GM12878 (cell line): Measurements from ENCODE around the gene MRPL21. TPM values are rescaled to one million over a fixed set of nuclear protein-coding genes. Genes with fewer than 3 reads are reported as not detected.

Experiments
- ATAC-seq: fragments of 200-7000 bp; cut with Tn5 transposase; 3 replicates; pipeline ENCODE4 v1.9.1; 2020; ENCODE audit warnings: mild to moderate bottlenecking, moderate library complexity
- BruUV-seq: library from RNA; stranded (reverse); fragments of 400-500 nt; replicated peaks from 2 replicates; lab custom pipeline; 2021; lab: Mats Ljungman, UMichigan
- CTCF ChIA-PET: fragments of 300-600 bp; sonication (Branson Sonifier 250); formaldehyde crosslinking; extraction: SDS; loops from one replicate; lab custom pipeline; 2021; ENCODE audit warnings: inconsistent platforms; lab: Yijun Ruan, JAX
- POLR2A ChIA-PET: fragments of 350-600 bp; formaldehyde crosslinking; extraction: SDS; loops from one replicate; lab custom pipeline; 2021; ENCODE audit warnings: inconsistent platforms; lab: Charles Lee
- RAD21 ChIA-PET: fragments of 300-600 bp; sonication (Branson Sonifier 250); formaldehyde crosslinking; loops from one replicate; lab custom pipeline; 2023; ENCODE audit warnings: antibody characterized with exemption; ENCODE audit not compliant: unreplicated experiment; lab: Charles Lee
- SMC1A ChIA-PET: fragments of 300-600 bp; sonication (Branson Sonifier 250); formaldehyde crosslinking; loops from one replicate; lab custom pipeline; 2023; ENCODE audit not compliant: unreplicated experiment, uncharacterized antibody; lab: Charles Lee
- DNase-seq: peaks from one replicate; pipeline ENCODE4 v3.0.0-alpha.2; 2011; ENCODE audit warnings: low read depth, low spot score
- FAIRE-seq: peaks from 3 replicates; lab custom pipeline; 2011; peaks lifted over from hg19 to GRCh38; lab: Jason Lieb, UNC
- H2AFZ ChIP-seq: 2 replicates; pipeline ENCODE4 v1.6.0; 2011; ENCODE audit warnings: low read depth, low read length, control low read depth; ENCODE audit not compliant: control insufficient read depth
- H3K27ac ChIP-seq: 2 replicates; pipeline ENCODE4 v1.5.1; 2011; ENCODE audit warnings: control low read depth; ENCODE audit not compliant: control insufficient read depth, insufficient read depth
- H3K27me3 ChIP-seq, 2 experiments: replicated peaks in 1 of 2; 2 replicates each; pipeline versions ENCODE4 v1.6.0 to v1.6.1; 2011; ENCODE audit warnings: low read length in 1 of 2; ENCODE audit not compliant: control insufficient read depth in 2 of 2, insufficient read depth in 2 of 2
- H3K36me3 ChIP-seq, 2 experiments: 2 replicates each; pipeline ENCODE4 v1.5.1; 2011; ENCODE audit warnings: low read length in 1 of 2; ENCODE audit not compliant: control insufficient read depth in 2 of 2, insufficient read depth in 2 of 2
- H3K4me1 ChIP-seq: 2 replicates; pipeline ENCODE4 v1.6.1; 2011; ENCODE audit warnings: mild to moderate bottlenecking, low read length, moderate library complexity, mixed read lengths; ENCODE audit not compliant: control insufficient read depth, insufficient read depth
- H3K4me2 ChIP-seq: 2 replicates; pipeline ENCODE4 v1.6.0; 2011; ENCODE audit warnings: control low read depth; ENCODE audit not compliant: control insufficient read depth, insufficient read depth
- H3K4me3 ChIP-seq: fragments of 200-600 bp; sonication (generic); 2 replicates; pipeline ENCODE4 v1.5.1; 2016
- H3K79me2 ChIP-seq: 2 replicates; pipeline ENCODE4 v1.6.0; 2011; ENCODE audit warnings: low read length; ENCODE audit not compliant: control insufficient read depth, insufficient read depth
- H3K9ac ChIP-seq: 2 replicates; pipeline ENCODE4 v1.8.0; 2011; ENCODE audit warnings: low read length, control low read depth, mixed read lengths; ENCODE audit not compliant: control insufficient read depth, insufficient read depth
- H3K9me3 ChIP-seq: replicated peaks from 3 replicates; pipeline ENCODE4 v1.5.1; 2011; ENCODE audit warnings: mild to moderate bottlenecking, low read length; ENCODE audit not compliant: control insufficient read depth, insufficient read depth
- H4K20me1 ChIP-seq: 2 replicates; pipeline ENCODE4 v1.6.0; 2011; ENCODE audit not compliant: control insufficient read depth, insufficient read depth
- ATF2 ChIP-seq: IDR thresholded peaks from 2 replicates; pipeline ENCODE4 v1.6.1; 2012; ENCODE audit warnings: low read length, inconsistent platforms
- BCL11A ChIP-seq: IDR thresholded peaks from 2 replicates; pipeline ENCODE4 v1.6.1; 2011; ENCODE audit warnings: low read depth, low read length
- BRCA1 ChIP-seq: IDR thresholded peaks from 2 replicates; pipeline ENCODE4 v1.6.1; 2011; ENCODE audit warnings: low read depth, low read length, improper control_type of control experiment
- CBX3 ChIP-seq: fragments of 200-600 bp; sonication (generic); IDR thresholded peaks from 2 replicates; pipeline ENCODE4 v1.6.1; 2016; ENCODE audit warnings: low read depth, borderline replicate concordance
- E2F8 ChIP-seq: fragments of 450-650 bp; IDR thresholded peaks from 2 replicates; pipeline ENCODE4 v1.6.1; 2018; ENCODE audit warnings: mild to moderate bottlenecking, low read depth, moderate library complexity; ENCODE audit not compliant: partially characterized antibody
- FOXK2 ChIP-seq: fragments of 450-650 bp; IDR thresholded peaks from 2 replicates; pipeline ENCODE4 v1.6.1; 2017; ENCODE audit warnings: mild to moderate bottlenecking, moderate library complexity
- GABPA ChIP-seq: IDR thresholded peaks from 2 replicates; pipeline ENCODE4 v1.6.1; 2014; ENCODE audit warnings: antibody characterized with exemption, low read depth, mild to moderate bottlenecking, inconsistent platforms
- NFXL1 ChIP-seq: fragments of 450-650 bp; IDR thresholded peaks from 2 replicates; pipeline ENCODE4 v1.6.1; 2017; ENCODE audit warnings: antibody characterized with exemption, mild to moderate bottlenecking, borderline replicate concordance
- NFYA ChIP-seq: IDR thresholded peaks from 2 replicates; pipeline ENCODE4 v1.6.1; 2011; ENCODE audit warnings: low read depth, mild to moderate bottlenecking, low read length, improper control_type of control experiment, borderline replicate concordance
- RAD51 ChIP-seq: fragments of 450-650 bp; IDR thresholded peaks from 2 replicates; pipeline ENCODE4 v1.6.1; 2016; ENCODE audit warnings: moderate library complexity, mild to moderate bottlenecking, inconsistent platforms
- REST ChIP-seq: IDR thresholded peaks from 2 replicates; pipeline ENCODE4 v1.6.1; 2012; ENCODE audit warnings: mild to moderate bottlenecking, low read depth, low read length
- ZNF622 ChIP-seq: fragments of 450-650 bp; IDR thresholded peaks from 2 replicates; pipeline ENCODE4 v1.6.1; 2017; ENCODE audit warnings: mild to moderate bottlenecking, inconsistent platforms
- WGBS: methylation state at CpG from one replicate; pipeline ENCODE4 v1.1.6; 2016; ENCODE audit warnings: low lambda C conversion rate; ENCODE audit not compliant: insufficient replicate concordance, insufficient coverage; ENCODE audit errors: missing lambda C conversion rate; 5-methylcytosine and 5-hydroxymethylcytosine counted together
- in situ Hi-C: fragments of 300-500 bp; cut with MboI; formaldehyde crosslinking; loops from 9 replicates; pipeline ENCODE4 v1.14.3; 2018; ENCODE audit warnings: mixed read lengths
- intact Hi-C: fragments of 100-400 bp; cut with micrococcal nuclease; formaldehyde crosslinking; loops from one replicate; pipeline ENCODE4 v1.14.2; 2022; ENCODE audit not compliant: unreplicated experiment
- polyA plus RNA-seq, 11 experiments: library from polyadenylated mRNA; depleted of rRNA in 4 of 11; unstranded in 6 of 11; stranded (reverse) in 5 of 11; fragments of >200 nt; fragmentation: Nextera tagmentation in 4 of 11; fragmentation: Illumina TruSeq in 1 of 11; extraction: Ambion mirVana in 4 of 11; extraction: Trizol in 1 of 11; gene quantifications; 1 replicate in 1 of 11; 2 replicates in 10 of 11; pipeline versions ENCODE4 v1.2.1 to v1.2.3, GENCODE V29; 2011 to 2016; ENCODE audit warnings: inconsistent platforms in 2 of 11, missing spikeins in 2 of 11, low read depth in 1 of 11
- total RNA-seq, 4 experiments: library from RNA; depleted of rRNA in 3 of 4; stranded (reverse); fragments of >200 nt in 3 of 4; fragmentation: Illumina TruSeq in 1 of 4; extraction: Trizol in 1 of 4; gene quantifications; 2 replicates each; pipeline versions ENCODE4 v1.2.1 to v1.2.3, GENCODE V29; 2013 to 2021

The MRPL21 gene
- total and polyA plus RNA-seq, 10 of the 15 experiments (the other 5 are each of a cell fraction or from before 2014, with no cell fraction given): 86.6 to 283 (median 130) TPM

- no peaks in the 10 kb centered on the region for H3K79me2 ChIP-seq
- WGBS: 12% methylated on average over 48 of the region's 62 CpGs
- peak overlapping the region; percentile 52 for H2AFZ ChIP-seq
- no peak for TF ChIP-seq BCL11A
- TF ChIP-seq NFYA: no peak
- TF ChIP-seq NFXL1: no peak
- no peak for TF ChIP-seq REST
- TF ChIP-seq BRCA1: no peak
- no peak for TF ChIP-seq RAD51
- no peak for TF ChIP-seq ZNF622
- no peak for TF ChIP-seq ATF2
- no peak for TF ChIP-seq GABPA
- no peak for TF ChIP-seq E2F8
- no peak for TF ChIP-seq CBX3
- no peak for TF ChIP-seq FOXK2
- peaks cover 0 to 7% of the 10 kb centered on the region in 2 experiments for H3K27me3 ChIP-seq
- no peaks in the 10 kb centered on the region for H3K36me3 ChIP-seq
- H3K27ac ChIP-seq: no peak overlapping the region
- no peaks in the 10 kb centered on the region for H4K20me1 ChIP-seq
- peak overlapping the region; percentile 44; the same call in 1 of the 2 replicates for H3K4me3 ChIP-seq
- CTCF ChIA-PET: no interaction called here
- no peak overlapping the region for H3K9ac ChIP-seq
- peak overlapping the region; percentile 77 for H3K4me2 ChIP-seq
- POLR2A ChIA-PET: no interaction called here
- RAD21 ChIA-PET: no interaction called here
- ATAC-seq: peak; percentile 36
- FAIRE-seq: no peak
- no peak for DNase-seq
- SMC1A ChIA-PET: no interaction called here
- BruUV-seq: no TSS peak
- no peaks in the 10 kb centered on the region for H3K4me1 ChIP-seq
- H3K9me3 ChIP-seq: no peaks in the 10 kb centered on the region
- intact Hi-C loops: no loop called here
- in situ Hi-C loops: no loop called here
Observed at GRCh38 chr11:68855205-68855981, 48.2 kb downstream of the MRPL21 start.
